KMS-11 (cell line): Measurements from ENCODE around the gene FURIN.

ENCODE experiments used
- H2AFZ ChIP-seq: fragments of 200-600 bp; sonication (generic); 2 replicates; pipeline ENCODE4 v1.6.1; 2016; ENCODE audit warnings: antibody characterized with exemption, mixed run types, low read depth
- H3K27ac ChIP-seq: fragments of 200-600 bp; sonication (generic); 2 replicates; pipeline ENCODE4 v1.6.1; 2016; ENCODE audit warnings: mild to moderate bottlenecking, mixed run types
- H3K27me3 ChIP-seq: fragments of 200-600 bp; sonication (generic); 2 replicates; pipeline ENCODE4 v1.6.1; 2017; ENCODE audit warnings: mild to moderate bottlenecking, low read depth, mixed run types, moderate library complexity; ENCODE audit not compliant: insufficient read depth
- H3K36me3 ChIP-seq: fragments of 200-600 bp; sonication (generic); 2 replicates; pipeline ENCODE4 v1.6.1; 2017; ENCODE audit warnings: mild to moderate bottlenecking, mixed run types; ENCODE audit not compliant: insufficient read depth
- H3K4me1 ChIP-seq: fragments of 200-600 bp; sonication (generic); 2 replicates; pipeline ENCODE4 v1.6.1; 2016; ENCODE audit warnings: mild to moderate bottlenecking, low read depth, mixed run types; ENCODE audit not compliant: poor library complexity, severe bottlenecking
- H3K4me2 ChIP-seq: fragments of 200-600 bp; sonication (generic); 2 replicates; pipeline ENCODE4 v1.7.0; 2016; ENCODE audit warnings: mild to moderate bottlenecking, mixed run types
- H3K4me3 ChIP-seq: fragments of 200-600 bp; sonication (generic); IDR thresholded peaks from 2 replicates; pipeline ENCODE4 v1.6.1; 2017; ENCODE audit warnings: low read depth, low read length, mixed read lengths; ENCODE audit not compliant: insufficient read depth
- H3K79me2 ChIP-seq: fragments of 200-600 bp; sonication (generic); 2 replicates; pipeline ENCODE4 v1.6.1; 2016; ENCODE audit warnings: low read depth, mixed run types; ENCODE audit not compliant: insufficient read depth
- H3K9ac ChIP-seq: fragments of 200-600 bp; sonication (generic); 2 replicates; pipeline ENCODE4 v1.6.1; 2016; ENCODE audit warnings: mild to moderate bottlenecking, mixed run types
- H4K20me1 ChIP-seq: fragments of 200-600 bp; sonication (generic); 2 replicates; pipeline ENCODE4 v1.6.1; 2016; ENCODE audit warnings: mild to moderate bottlenecking, mixed run types; ENCODE audit not compliant: insufficient read depth
- CTCF ChIP-seq: fragments of 200-600 bp; sonication (generic); conservative IDR thresholded peaks from 2 replicates; pipeline ENCODE4 v1.6.1; 2017; ENCODE audit warnings: low read depth, mild to moderate bottlenecking, antibody characterized with exemption, low read length, moderate library complexity, mixed read lengths

The FURIN gene

GRCh38 chr15:90857337-90857736 lies 11.1 kb upstream of the FURIN start:
- Histone ChIP-seq H3K4me1 (peaks cover 47% of the 10 kb centered on the region), H3K4me3 (no peak overlapping the region), H3K4me2 (no peak overlapping the region), H2AFZ (no peak overlapping the region), H4K20me1 (no peaks in the 10 kb centered on the region), H3K79me2 (no peaks in the 10 kb centered on the region), H3K9ac (no peak overlapping the region), H3K27ac (no peak overlapping the region), H3K27me3 (no peaks in the 10 kb centered on the region), H3K36me3 (no peaks in the 10 kb centered on the region)
- no peak for TF ChIP-seq CTCF

- TF ChIP-seq CTCF = no peak
These were observed 10.4 kb upstream of the FURIN start for GRCh38 chr15:90857883-90858443.

GRCh38 chr15:90859234-90860131 lies 8.9 kb upstream of the FURIN start:
- Histone ChIP-seq H3K4me1 (peaks cover 26% of the 10 kb centered on the region), H3K4me3 (no peak overlapping the region), H3K79me2 (no peaks in the 10 kb centered on the region), H3K9ac (no peak overlapping the region), H4K20me1 (no peaks in the 10 kb centered on the region), H3K36me3 (no peaks in the 10 kb centered on the region), H3K27ac (no peak overlapping the region), H3K4me2 (no peak overlapping the region), H3K27me3 (no peaks in the 10 kb centered on the region), H2AFZ (no peak overlapping the region)
- TF ChIP-seq CTCF = no peak

More at GRCh38 chr15:90857883-90858443, 10.4 kb upstream of the FURIN start:
- Histone ChIP-seq H3K36me3 (no peaks in the 10 kb centered on the region), H3K27ac (no peak overlapping the region), H3K4me2 (no peak overlapping the region), H3K27me3 (no peaks in the 10 kb centered on the region), H3K4me1 (peaks cover 41% of the 10 kb centered on the region), H4K20me1 (no peaks in the 10 kb centered on the region), H3K4me3 (no peak overlapping the region), H3K9ac (no peak overlapping the region), H2AFZ (no peak overlapping the region), H3K79me2 (no peaks in the 10 kb centered on the region)

GRCh38 chr15:90860450-90860849 lies 7.9 kb upstream of the FURIN start:
- Histone ChIP-seq H3K4me1 (peaks cover 16% of the 10 kb centered on the region), H2AFZ (no peak overlapping the region), H3K9ac (no peak overlapping the region), H3K79me2 (no peaks in the 10 kb centered on the region), H3K27ac (no peak overlapping the region), H3K4me3 (no peak overlapping the region), H3K36me3 (no peaks in the 10 kb centered on the region), H4K20me1 (no peaks in the 10 kb centered on the region), H3K4me2 (no peak overlapping the region), H3K27me3 (no peaks in the 10 kb centered on the region)
- no peak for TF ChIP-seq CTCF
